GM21717 (cell line): ENCODE results near the gene TRMT10C.
"Not testable (repeated sequence)": the region's sequence is repeated elsewhere in the genome, so short reads cannot be mapped to it uniquely, and the experiment has no call there.

ENCODE experiments used
- ATAC-seq: cut with Tn5 transposase; IDR thresholded peaks from one replicate; pipeline ENCODE4 v1.9.1; 2021; ENCODE audit warnings: mild to moderate bottlenecking, moderate library complexity; ENCODE audit not compliant: unreplicated experiment

The TRMT10C gene

GRCh38 chr3:101548527-101549105 lies 13.1 kb upstream of the TRMT10C start:
- ATAC-seq = no peak

- no peak for ATAC-seq
Measured at GRCh38 chr3:101549473-101549872, 12.2 kb upstream of the TRMT10C start.

- ATAC-seq = not testable (repeated sequence)
Measured at GRCh38 chr3:101551359-101552081, 10.1 kb upstream of the TRMT10C start.

- not testable (repeated sequence) for ATAC-seq
Measured at GRCh38 chr3:101553381-101553780, 8.3 kb upstream of the TRMT10C start.

- no peak for ATAC-seq
Measured at GRCh38 chr3:101556064-101556463, 5.6 kb upstream of the TRMT10C start.

GRCh38 chr3:101567528-101568317 lies 6.1 kb downstream of the TRMT10C start:
- ATAC-seq = no peak

GRCh38 chr3:101571028-101571895 lies 9.6 kb downstream of the TRMT10C start:
- ATAC-seq = no peak

- ATAC-seq = peak; percentile 90
Measured at GRCh38 chr3:101573449-101574387, 12.1 kb downstream of the TRMT10C start, which contains the start of gene PCNP. Gene PCNP, plus strand, starts transcription at chr3:101574180. Its CDS starts 36 bp downstream, at chr3:101574216.

GRCh38 chr3:101574388-101575112 lies 12.9 kb downstream of the TRMT10C start:
- peak; percentile 41 for ATAC-seq

GRCh38 chr3:101577286-101577685 lies 15.6 kb downstream of the TRMT10C start:
- ATAC-seq = no peak

GRCh38 chr3:101588616-101589015 lies 26.9 kb downstream of the TRMT10C start:
- ATAC-seq = no peak

GRCh38 chr3:101591071-101591470 lies 29.4 kb downstream of the TRMT10C start:
- ATAC-seq = no peak

- no peak for ATAC-seq
Measured at GRCh38 chr3:101602731-101603130, 41.1 kb downstream of the TRMT10C start.

- no peak for ATAC-seq
Measured at GRCh38 chr3:101603184-101603583, 41.5 kb downstream of the TRMT10C start.

- not testable (repeated sequence) for ATAC-seq
Measured at GRCh38 chr3:101605398-101605797, 43.7 kb downstream of the TRMT10C start.

- ATAC-seq = no peak
Measured at GRCh38 chr3:101611023-101611422, 49.4 kb downstream of the TRMT10C start.

GRCh38 chr3:101613014-101613413 lies 51.3 kb downstream of the TRMT10C start:
- not testable (repeated sequence) for ATAC-seq

GRCh38 chr3:101615525-101615924 lies 53.9 kb downstream of the TRMT10C start:
- no peak for ATAC-seq
